Stimulated activated CD8-positive, alpha-beta memory T cell treated with anti-CD3 and anti-CD28 coated beads, Interleukin-15, amount 100 ng/mL, for 24 hours (primary cell): Measurements from ENCODE around the gene IL22RA1.
A peak's percentile ranks its signal among the peaks of the same experiment; 100 is the strongest.

Experiments
- DNase-seq: peaks from one replicate; pipeline ENCODE4 v3.0.0-alpha.2; 2020; ENCODE audit warnings: low read depth

Gene IL22RA1, protein sequence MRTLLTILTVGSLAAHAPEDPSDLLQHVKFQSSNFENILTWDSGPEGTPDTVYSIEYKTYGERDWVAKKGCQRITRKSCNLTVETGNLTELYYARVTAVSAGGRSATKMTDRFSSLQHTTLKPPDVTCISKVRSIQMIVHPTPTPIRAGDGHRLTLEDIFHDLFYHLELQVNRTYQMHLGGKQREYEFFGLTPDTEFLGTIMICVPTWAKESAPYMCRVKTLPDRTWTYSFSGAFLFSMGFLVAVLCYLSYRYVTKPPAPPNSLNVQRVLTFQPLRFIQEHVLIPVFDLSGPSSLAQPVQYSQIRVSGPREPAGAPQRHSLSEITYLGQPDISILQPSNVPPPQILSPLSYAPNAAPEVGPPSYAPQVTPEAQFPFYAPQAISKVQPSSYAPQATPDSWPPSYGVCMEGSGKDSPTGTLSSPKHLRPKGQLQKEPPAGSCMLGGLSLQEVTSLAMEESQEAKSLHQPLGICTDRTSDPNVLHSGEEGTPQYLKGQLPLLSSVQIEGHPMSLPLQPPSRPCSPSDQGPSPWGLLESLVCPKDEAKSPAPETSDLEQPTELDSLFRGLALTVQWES

DNA sequence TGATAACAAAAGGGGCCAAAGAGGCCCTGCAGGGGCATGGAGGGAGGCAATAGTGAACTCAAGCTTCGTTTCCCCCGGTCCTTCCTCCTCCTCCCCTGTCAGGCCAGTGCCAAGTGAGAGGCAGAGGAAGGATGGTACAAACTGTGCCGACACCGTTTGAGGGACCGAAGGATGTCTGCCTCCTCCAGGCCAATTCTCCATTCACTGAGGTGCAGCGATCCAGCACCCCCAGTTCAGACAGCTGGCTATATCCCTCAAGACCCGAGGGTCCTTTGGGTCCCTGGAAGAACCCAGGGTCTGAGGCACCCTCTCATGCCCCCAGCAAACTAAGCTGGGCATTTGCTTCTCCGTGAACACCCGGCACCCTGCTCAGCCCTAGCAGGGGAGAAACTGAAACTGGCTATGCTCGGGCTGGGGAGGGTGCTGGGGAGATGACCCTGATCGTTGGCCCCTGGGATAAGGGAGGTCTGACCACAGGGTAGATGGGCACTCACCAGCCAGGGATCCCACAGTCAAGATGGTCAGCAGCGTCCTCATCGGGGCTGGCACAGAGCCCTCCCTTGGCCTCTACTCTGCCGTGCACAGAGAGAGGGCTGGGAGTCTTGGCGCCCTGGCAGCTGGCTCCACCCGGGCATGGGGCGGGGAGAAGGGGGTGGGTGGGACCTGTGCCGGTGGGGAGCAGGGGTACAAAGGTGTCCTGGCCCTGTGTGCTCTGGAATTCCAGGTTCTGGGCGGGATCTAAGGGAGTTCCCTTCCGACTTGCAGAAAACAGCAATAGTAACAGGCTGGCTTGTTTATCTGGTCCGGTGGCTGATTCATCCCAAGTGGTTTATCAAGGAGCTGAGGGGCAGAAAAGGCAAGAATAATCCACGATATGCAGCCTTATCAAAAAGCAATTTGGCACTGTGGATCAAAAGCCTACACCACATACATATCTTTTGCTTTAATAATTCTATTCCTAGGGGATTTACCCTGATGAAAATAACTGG lies at the start of gene IL22RA1:
Gene IL22RA1, minus strand, starts transcription at position 595 of the 989 bp plus-strand sequence. Its CDS starts 58 bp downstream, at position 537.
- DNase-seq = no peak

DNA sequence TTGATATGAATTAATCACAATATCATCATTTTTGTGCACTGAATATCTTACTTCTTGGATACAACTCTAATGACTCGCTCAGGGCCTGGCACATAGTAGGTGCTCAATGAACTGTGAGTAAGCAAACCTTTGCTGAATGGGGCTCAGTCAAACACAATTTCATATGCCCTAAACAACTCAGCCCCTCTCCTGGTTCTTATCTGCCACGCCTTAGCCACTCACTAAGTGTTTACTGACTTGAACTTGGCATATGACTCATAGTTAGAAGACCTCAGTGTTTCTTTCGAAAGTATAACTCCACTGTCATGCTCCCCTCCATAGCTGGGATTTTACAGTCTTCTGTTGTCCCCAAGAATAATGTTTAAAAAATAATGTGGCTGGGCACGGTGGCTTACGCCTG lies 48.9 kb upstream of the IL22RA1 start:
- DNase-seq = no peak

DNA sequence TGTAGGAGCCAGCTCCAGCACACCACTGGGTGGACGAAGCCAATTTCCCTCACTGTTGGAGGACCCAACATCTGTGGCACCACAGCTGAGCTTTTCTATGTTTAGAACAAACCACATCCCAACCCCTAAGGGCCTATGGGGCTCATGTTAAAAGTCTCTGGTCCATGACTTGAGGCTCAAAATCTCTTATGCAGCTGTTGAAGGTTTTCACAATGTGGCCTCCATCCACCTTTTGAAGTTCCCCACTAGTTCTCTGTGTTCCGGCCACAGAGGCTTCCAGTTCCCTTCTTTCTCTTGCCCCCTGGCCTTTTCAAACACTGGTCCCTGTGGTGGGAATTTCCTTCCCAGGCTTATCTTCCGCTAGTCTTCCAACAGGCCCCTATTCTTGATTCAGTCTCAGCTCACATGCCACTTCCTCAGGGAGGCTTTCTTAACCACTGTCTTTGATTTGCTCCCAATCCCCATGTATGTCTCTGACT lies 48.1 kb upstream of the IL22RA1 start:
- DNase-seq = no peak

DNA sequence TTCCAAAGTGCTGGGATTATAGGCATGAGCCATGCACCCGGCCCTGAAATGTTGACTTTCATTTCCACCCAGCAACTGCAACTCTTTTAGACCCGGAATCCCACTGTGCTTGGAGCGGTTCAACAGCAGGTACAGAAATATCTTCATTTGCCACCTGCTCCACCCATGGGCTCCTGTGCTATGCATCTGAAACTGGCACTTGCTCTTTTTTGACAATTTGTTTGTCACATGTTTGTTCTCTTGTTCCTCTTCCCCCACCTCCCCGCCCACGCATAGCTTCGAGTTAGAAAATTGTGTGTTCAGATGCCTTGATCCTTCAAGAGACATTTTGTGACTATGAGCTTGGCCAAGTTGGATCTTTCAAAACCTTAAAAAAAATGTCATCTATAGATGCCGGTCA lies 46.6 kb upstream of the IL22RA1 start:
- no peak for DNase-seq

DNA sequence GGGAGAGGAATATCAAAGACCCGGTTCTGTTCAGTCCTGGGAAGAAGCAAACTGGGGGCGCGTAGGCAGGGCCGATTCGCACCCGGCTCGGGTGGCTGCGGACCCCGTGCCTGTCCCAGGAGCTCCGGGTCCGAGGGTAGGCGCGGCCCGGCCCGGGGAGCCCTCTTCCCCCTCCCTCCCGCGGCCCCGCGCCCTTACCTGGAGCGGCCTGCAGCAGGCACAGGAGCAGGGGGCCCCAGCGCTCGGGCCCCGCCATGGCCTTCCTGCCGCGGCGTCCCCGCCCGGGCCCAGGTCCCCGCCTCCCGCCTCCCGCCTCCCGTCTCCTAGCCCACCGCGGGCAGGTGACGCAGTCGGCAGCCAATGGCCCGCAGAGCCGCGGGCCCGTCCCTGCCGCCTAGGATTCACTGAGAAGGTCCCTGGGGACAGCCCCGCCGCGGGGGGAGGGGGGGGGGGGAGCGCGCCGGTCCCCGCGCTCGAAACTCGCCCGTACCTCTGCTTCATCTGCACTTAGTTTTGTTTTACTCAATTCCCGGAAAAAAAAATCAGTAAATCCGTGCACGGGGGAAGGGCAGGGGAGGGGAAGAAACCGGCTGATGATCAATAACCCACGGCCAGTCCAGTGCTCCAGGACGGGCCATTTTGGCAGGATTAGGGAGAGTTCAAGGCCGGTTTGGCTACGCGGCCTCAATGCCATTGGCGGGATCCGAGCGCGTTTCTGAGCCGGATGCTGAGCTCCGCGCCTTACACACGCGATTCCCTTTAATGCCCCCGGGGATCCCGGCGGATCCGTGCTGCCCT lies 44.3 kb upstream of the IL22RA1 start, which contains the start of gene IFNLR1:
Gene IFNLR1, minus strand, starts transcription at position 297 of the 798 bp plus-strand sequence. Its CDS starts 41 bp downstream, at position 256.
- DNase-seq = peak; percentile 45

DNA sequence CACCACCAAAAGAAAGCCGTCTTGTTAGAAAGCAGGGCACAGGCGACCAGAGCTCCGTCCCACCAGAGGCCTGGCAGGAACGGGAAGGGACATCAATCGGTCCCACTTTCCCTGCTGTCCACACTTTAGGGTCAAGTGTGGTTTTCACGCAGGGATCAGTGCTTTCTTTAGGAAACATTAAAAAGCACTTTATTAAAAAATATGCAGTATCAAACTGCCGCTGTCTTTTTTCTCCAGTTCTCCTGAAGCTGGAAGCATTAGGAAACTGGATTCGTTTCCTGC lies 43.7 kb upstream of the IL22RA1 start:
- no peak for DNase-seq

DNA sequence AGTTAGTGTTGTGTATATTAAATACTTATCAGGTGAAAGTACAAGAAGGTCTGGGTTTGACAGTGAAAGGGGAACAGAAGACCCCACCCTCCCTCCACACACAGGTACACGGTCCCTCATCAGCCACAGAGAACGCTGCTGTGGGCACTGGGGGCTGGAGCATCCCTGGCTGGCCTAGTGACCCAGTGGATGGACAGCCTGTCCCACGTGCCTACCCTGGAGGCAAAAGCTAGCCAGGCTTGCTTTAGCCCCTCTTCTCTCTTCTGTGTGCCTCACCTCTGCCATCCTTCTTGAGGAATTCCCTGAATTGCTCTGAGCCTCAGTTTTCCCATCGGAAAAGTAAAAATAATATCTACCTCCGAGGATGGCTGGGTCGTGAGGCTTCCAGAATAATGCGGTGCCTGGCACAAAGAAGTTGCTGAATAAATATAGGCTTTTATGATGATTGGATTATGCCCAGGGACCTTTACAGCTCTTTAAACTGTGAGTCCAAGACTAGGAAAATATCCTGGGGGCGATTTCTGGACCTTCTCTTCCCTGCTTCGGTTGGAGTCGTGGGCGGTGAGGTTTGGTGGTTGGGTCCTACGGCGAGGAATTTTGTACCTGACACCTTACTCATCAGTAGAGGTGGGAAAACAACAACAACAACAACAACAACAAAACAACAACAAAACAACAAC lies 43.2 kb upstream of the IL22RA1 start:
- DNase-seq = no peak

DNA sequence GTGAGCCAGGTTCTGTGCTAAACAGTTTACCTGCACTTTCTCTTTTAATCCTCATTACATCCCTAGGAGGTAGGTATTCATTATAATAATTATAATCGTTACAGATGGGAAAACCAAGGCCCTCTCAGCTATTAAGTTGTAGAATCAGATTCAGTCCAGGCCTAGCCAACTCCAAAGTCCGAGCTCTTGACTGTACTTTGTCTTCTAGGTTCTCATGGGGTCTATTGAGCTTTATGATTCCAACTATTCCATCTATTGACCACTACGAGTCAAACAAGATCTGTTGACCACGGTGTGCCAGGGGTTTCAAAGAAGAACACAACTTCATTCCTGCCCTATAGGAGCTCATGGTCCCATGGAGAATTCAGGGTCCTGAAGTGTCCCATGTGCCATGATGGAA lies 42.1 kb upstream of the IL22RA1 start:
- no peak for DNase-seq

DNA sequence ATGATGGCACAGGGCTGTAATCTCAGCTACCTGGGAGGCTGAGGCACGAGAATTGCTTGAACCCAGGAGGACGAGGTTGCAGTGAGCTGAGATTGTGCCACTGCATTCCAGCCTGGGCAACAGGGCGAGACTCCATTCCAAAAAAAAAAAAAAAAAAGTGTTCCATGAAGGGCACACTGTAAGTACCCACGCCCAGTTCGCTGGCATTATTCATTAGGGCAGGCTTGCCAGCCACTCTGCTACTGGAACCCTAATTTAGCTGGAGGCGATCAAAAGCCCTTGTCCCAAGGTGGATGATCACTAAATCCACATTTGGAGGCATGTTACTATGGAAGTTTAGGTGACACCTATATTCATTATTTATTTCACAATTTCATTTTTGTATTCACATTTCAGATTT lies 39.1 kb upstream of the IL22RA1 start:
- DNase-seq = no peak

DNA sequence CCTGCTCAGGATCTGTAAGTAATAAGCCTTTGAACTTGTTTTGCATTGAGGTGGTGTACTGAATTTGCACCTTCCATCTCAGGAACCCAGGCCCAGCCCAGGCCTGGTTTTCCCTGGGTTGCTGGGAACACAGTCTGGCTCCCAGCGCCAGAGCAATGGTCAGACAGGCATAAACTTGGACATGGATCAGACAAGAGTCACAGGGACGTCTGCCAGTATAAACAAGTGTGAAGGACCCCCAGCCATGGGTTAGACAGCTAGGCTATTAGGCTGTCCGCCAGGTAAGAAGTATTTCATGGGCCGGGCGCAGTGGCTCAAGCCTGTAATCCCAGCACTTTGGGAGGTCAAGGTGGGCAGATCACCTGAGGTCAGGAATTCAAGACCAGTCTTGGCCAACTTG lies 38.7 kb upstream of the IL22RA1 start:
- DNase-seq = no peak

DNA sequence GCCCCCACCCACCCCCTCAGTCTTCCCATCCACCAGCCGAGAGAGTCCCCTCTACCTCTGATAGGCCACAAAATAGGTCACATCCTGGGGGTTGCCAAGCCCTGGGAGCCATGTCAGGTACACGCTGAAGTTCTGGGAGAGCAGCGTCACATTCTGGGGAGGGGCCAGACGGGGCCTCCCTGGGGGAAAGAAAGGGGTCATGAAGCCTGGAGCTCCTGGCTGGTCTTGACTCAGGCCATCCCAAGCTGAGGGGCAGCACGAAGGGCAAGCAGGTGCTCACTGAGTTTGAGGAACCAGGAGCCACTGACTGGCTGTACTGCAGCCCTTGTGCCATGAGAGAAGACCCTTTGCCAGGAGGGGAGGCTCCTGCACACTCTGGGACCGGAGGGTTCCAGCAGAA lies 37.7 kb upstream of the IL22RA1 start:
- DNase-seq = no peak

DNA sequence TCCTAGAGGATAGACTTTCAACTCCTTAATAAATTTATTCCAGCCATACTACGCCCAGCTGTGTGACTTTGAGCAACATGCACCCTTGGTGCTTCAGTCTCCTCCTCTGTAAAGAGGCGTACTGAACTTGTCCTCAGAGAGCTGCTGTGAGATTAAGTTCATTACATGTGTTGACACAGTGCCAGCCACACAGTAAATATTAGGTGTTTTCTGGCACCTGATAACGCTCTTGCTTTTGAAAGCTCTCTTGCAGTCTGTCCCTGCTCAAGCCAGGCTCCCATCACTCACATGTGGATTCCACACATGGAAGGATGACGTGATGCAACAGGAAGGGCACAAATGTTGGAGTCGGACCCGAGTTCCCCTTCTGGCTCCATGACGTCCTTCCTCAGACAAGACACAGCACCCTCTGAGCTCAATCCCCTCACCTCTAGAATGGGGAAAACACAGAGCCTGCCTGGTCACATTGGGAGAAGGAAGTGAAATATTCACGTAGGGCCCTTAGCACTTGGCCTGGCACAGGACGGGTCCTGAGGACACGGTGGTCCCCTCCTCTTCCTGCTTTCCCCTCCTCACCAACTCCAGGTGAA lies 36.4 kb upstream of the IL22RA1 start:
- DNase-seq = no peak

DNA sequence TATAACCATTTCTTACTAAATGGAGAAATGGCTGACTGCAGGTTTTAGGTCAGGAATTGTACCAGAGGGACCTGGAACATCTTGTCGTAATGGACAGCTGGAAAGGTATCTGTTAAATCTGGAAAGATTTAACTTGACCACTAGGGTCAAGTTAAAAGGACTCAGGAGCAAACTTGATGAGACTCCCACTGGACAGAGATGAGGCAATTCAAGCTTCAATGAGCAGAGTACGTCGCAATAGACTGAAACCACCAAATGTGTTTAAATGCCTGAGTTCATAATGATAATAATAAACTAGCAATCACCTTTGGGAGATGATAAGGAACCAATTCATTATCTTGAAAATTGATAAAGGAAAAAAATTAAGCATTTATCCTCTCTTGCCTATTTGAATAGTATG lies 35.5 kb upstream of the IL22RA1 start:
- no peak for DNase-seq

DNA sequence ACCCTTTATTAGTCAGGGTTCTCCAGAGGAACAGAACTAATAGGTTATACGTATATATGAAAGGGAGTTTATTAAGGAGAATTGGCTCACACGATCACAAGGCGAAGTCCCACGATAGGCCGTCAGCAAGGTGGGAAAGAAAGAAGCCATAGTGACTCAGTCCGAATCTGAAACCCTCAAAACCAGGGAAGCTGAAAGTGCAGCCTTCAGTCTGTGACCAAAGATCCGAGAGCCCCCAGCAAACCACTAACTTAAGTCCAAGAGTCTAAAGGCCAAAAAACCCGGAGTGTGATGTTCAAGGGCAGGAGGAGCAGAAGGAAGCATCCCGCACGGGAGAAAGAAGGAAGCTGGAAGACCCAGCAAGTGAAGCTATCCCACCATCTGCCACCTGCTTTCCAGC lies 34.2 kb upstream of the IL22RA1 start:
- DNase-seq = no peak

DNA sequence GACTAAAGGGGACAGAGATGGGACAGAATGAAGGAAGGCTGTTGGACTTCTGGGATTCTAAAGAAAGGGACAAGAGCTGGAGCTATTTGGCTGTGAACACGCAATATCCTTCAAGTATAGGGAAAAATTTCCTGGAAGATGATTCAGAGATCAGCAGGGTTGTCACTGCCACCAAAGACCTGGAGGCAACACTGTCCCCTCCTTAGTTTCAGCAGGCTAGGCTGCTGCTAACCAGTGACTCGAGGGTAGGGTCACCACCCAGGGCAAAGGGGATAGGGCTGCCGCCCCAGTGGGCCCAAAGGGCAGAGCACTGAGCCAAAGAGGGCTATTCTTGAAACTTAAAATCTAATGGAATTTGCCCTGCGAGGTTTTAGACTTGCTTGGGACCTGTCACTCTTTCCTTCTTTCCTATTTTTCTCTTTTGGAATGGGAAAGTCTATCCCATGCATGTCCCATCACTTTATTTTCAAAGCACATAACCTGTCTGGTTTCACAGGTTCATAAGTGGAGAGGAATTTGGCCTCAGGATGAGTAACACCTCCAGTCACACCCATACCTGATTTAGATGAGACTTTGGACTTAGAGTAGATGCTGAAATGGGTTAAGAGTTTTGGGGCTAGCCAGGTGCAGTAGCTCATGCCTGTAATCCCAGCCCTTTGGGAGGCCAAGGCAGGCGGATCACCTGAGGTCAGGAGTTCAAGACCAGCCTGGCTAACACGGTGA lies 32.3 kb upstream of the IL22RA1 start:
- DNase-seq = no peak

DNA sequence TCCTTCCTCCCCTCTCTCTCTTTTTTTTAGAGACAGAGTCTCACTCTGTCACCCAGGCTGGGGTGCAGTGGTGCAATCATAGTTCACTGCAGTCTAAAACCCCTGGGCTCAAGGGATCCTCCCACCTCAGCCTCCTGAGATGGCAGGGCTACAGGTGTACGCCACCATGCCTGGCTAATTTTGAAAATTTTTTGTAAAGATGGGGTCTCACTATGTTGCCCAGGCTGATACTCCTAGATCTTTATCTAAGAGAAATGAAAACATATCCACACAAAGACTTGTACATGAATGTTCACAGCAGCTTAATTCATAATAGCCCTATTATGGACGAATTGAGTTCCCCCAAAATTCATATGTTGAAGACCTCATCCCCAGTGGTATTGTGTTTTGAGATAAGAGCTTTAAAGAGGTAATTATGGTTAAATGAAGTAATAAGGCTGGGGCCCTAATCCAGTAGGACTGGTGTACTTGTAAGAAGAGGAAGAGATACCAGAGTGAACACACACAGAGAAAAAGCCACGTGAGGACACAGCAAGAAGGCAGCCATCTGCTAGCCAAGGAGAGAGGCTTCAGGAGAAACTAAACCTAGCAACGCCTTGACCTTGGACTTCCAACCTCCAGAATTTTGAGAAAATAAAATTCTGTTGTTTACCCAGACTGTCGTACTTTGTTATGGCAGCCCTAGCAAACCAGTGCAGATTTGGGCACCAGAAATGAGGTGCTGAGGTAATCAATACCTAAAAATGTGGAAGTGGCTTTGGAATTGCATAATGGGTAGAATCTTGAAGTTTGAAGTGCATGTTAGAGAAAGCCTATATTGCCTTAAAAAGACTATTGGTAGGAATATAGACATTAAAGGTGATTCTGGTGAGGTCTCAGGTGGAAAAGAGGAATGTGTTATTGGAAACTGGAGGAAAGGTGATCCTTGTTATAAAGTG lies 31.0 kb upstream of the IL22RA1 start:
- no peak for DNase-seq

DNA sequence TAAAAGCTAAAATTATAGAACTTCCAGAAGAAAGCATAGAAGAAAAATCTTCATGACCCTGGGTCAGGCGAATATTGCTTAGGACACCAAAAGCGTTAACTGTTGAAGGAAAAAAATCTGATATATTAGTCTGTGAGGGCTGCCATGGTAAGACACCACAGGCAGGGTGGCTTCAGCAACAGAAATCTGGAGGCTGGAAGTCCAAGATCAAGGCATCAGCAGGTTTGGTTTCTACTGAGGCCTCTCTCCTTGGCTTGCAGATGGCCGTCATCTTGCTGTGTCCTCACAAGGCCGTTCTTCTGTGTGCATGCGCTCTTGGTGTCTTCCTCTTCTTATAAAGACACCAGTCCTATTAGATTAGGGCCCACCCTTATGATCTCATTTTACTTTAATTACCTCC lies 29.7 kb upstream of the IL22RA1 start:
- DNase-seq = no peak

DNA sequence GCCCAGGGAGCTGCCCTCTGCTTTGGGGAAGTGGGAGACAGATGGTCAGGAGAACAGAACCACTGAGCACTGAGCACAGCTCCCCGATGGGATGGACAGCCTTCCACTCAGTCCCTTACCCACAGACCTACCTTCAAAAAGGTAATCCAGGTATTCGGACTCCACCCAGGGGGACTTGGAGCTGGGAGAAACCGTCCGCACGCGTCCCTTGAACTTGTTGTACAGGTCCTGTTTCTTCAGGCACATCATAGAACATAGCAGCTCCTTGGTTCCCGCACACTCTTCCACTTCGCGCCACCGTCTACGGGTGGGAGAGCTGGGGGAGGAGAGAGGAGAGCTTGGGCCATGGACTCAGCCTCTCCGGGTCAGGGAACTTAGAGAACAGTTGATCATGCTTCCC lies 26.3 kb upstream of the IL22RA1 start:
- DNase-seq = no peak

DNA sequence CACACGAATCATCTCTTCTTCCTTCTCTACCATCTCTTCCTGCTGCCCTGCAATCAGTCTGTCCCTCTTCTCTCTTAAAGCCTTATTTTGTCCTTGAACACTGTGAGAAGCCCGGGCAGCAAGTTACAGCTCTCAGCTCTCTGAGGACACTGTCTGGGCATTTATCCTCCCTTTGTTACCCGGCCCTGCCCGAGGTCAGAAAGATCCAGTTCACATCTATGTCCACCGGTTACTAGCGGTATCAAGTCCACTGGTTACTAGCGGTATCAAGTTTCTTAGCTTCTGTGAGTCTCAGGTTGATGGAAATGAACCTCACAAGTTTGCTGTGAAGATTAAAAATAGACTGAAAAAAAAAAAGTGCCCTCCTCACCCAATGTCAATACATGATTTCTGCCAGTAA lies 25.3 kb upstream of the IL22RA1 start:
- no peak for DNase-seq
